ENCODE data around the gene MAP3K5. TPM values are rescaled to one million over a fixed set of nuclear protein-coding genes. Genes with fewer than 3 reads are reported as not detected.

MAP3K5 gene
- total RNA-seq, 4 donors from 2014 or later = 20.8 to 31.7 (median 23.4) TPM

DNA sequence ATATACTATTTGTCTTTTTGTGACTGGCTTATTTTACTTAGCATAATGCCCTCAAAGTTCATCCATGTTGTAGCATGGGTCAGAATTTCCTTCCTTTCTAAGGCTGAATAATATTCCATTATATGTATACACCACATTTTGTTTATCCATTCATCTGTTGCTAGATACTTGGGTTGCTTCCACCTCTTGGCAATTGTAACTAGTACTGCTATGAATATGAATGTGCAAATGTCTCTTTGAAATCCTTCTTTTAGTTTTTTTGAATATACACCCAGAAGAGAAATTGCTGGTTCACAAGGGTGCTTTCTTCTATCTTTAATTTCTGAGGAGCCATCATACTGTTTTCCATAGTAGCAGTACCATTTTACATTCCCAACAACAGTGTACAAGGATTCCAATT, 220.8 kb downstream of the MAP3K5 start:
- Histone ChIP-seq H3K4me1 (no peaks in the 10 kb centered on the region), H3K27me3 (no peaks in the 10 kb centered on the region), H3K36me3 (peaks cover 0 to 56% of the 10 kb centered on the region in 2 donors), H3K27ac (no peak overlapping the region), H3K9me3 (no peaks in the 10 kb centered on the region), H3K4me3 (no peak overlapping the region)
- TF ChIP-seq POLR2A (IDR thresholded peaks at IDR 0.05) (no peak), POLR2AphosphoS5 (IDR thresholded peaks at IDR 0.05) (no peak), EP300 (IDR thresholded peaks at IDR 0.05) (no peak)
- TF ChIP-seq, protein P1, sequence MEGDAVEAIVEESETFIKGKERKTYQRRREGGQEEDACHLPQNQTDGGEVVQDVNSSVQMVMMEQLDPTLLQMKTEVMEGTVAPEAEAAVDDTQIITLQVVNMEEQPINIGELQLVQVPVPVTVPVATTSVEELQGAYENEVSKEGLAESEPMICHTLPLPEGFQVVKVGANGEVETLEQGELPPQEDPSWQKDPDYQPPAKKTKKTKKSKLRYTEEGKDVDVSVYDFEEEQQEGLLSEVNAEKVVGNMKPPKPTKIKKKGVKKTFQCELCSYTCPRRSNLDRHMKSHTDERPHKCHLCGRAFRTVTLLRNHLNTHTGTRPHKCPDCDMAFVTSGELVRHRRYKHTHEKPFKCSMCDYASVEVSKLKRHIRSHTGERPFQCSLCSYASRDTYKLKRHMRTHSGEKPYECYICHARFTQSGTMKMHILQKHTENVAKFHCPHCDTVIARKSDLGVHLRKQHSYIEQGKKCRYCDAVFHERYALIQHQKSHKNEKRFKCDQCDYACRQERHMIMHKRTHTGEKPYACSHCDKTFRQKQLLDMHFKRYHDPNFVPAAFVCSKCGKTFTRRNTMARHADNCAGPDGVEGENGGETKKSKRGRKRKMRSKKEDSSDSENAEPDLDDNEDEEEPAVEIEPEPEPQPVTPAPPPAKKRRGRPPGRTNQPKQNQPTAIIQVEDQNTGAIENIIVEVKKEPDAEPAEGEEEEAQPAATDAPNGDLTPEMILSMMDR (IDR thresholded peaks at IDR 0.05) = no peak
- ATAC-seq = no peak

DNA sequence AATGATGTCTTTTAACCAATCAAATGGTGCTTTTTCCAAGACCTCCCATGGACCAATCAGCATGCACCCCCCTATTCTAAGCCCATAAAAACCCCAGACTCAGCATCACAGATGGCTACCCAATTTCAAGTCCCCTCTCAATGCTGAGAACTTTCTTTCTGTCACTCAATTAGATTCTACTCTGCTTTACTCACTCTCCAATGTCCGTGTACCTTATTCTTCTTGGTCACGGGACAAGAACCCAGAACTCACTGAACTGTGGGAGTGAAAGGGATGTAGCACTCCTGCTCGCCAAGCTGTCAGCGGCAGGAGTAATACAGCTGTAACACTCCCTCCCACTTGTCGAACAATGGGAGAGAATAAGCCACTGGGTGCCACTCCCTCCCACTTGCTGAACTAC, 221.2 kb downstream of the MAP3K5 start:
- Histone ChIP-seq H3K4me1 (no peaks in the 10 kb centered on the region), H3K4me3 (no peak overlapping the region), H3K27me3 (no peaks in the 10 kb centered on the region), H3K27ac (no peak overlapping the region), H3K9me3 (no peaks in the 10 kb centered on the region), H3K36me3 (peaks cover 0 to 57% of the 10 kb centered on the region in 2 donors)
- 100% methylated on average over 3 of the region's 5 CpGs for WGBS, 2 donors (ENCODE audit: low coverage in 1 of 2)
- no peak for TF ChIP-seq EP300 (IDR thresholded peaks at IDR 0.05)
- TF ChIP-seq, protein P1 (IDR thresholded peaks at IDR 0.05) = no peak
- TF ChIP-seq POLR2AphosphoS5 (IDR thresholded peaks at IDR 0.05) = no peak
- no peak for TF ChIP-seq POLR2A (IDR thresholded peaks at IDR 0.05)
- ATAC-seq = no peak

DNA sequence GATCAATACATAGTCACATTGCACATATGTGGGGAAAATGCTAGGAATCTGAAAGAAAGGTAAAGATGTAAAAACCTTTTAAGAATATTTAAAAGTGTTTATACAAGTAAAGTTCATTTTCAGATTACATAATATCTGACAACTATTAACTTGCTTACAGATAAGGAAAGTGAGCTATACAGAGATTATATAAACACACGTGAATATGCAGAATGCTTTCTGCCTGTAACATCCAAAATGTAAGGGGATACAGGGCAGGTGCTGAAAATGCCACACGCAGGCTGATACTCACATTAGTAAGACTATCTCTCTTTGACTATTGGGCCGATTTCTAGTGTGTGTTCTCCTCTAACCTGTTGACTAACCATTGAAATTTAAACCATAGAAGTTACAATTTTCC, 224.1 kb downstream of the MAP3K5 start:
- TF ChIP-seq POLR2A (IDR thresholded peaks at IDR 0.05) (no peak), POLR2AphosphoS5 (IDR thresholded peaks at IDR 0.05) (no peak), EP300 (IDR thresholded peaks at IDR 0.05) (no peak)
- TF ChIP-seq, protein P1 (IDR thresholded peaks at IDR 0.05) = no peak
- WGBS, 2 donors (ENCODE audit: low coverage in 1 of 2) = 57 to 86% methylated on average over 3 of the region's 3 CpGs
- Histone ChIP-seq H3K4me3 (no peak overlapping the region), H3K27ac (no peak overlapping the region), H3K9me3 (no peaks in the 10 kb centered on the region), H3K4me1 (no peaks in the 10 kb centered on the region), H3K27me3 (no peaks in the 10 kb centered on the region), H3K36me3 (peaks cover 0 to 46% of the 10 kb centered on the region in 2 donors)
- no peak for ATAC-seq

DNA sequence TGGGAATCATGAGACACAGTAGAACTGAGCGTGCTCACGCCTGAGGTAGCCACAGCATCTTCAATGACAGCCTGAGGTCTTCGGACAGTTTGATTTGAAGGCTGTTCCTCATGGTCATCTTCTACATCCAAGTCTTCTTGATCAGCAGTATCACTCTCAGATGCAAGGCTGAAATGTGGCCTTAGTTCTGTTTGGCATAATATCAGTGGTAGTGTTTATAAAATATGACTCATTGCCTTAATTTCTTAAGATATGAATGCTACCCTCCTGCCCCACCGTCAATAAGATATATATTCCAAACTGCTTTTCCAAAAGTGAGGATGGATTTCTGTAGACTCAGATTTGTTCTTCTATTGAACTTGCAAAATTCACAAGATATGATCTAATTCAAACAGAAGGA, 224.6 kb downstream of the MAP3K5 start:
- no peaks in the 10 kb centered on the region for H3K27me3 ChIP-seq
- no peak overlapping the region for H3K27ac ChIP-seq
- no peaks in the 10 kb centered on the region for H3K4me1 ChIP-seq
- H3K36me3 ChIP-seq = peaks cover 0 to 43% of the 10 kb centered on the region in 2 donors
- 85 to 94% methylated on average over 4 of the region's 4 CpGs for WGBS, 2 donors (ENCODE audit: low coverage in 1 of 2)
- no peak for TF ChIP-seq POLR2A (IDR thresholded peaks at IDR 0.05)
- TF ChIP-seq, protein P1 (IDR thresholded peaks at IDR 0.05) = no peak
- TF ChIP-seq EP300 (IDR thresholded peaks at IDR 0.05) = no peak
- TF ChIP-seq POLR2AphosphoS5 (IDR thresholded peaks at IDR 0.05) = no peak
- no peak overlapping the region for H3K4me3 ChIP-seq
- ATAC-seq = no peak
- H3K9me3 ChIP-seq = no peaks in the 10 kb centered on the region

DNA sequence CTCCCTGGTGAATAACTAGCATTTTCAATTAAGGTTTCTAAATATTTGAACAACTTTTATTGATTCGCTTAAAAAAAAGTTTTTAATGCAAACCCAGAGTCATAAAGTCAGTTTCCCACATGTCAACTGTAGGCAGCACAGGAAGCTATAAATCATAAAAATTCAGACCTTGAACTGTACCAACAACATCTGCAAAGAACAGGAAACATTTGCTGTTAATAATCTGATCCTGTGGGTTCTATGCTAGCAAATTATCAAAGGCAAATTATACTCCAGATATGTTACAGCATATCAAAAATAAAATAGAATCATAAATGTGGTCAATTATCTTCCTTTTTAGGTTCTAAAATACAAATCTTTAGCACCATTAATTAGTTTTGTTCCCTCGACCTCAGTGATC, 225.4 kb downstream of the MAP3K5 start:
- Histone ChIP-seq H3K4me3 (no peak overlapping the region), H3K4me1 (no peaks in the 10 kb centered on the region), H3K27me3 (no peaks in the 10 kb centered on the region), H3K9me3 (no peaks in the 10 kb centered on the region), H3K27ac (no peak overlapping the region), H3K36me3 (peaks cover 0 to 50% of the 10 kb centered on the region in 2 donors)
- TF ChIP-seq POLR2A (IDR thresholded peaks at IDR 0.05) = no peak
- no peak for TF ChIP-seq EP300 (IDR thresholded peaks at IDR 0.05)
- TF ChIP-seq POLR2AphosphoS5 (IDR thresholded peaks at IDR 0.05) = no peak
- TF ChIP-seq, protein P1 (IDR thresholded peaks at IDR 0.05) = no peak
- 53 to 75% methylated on average over 2 of the region's 2 CpGs for WGBS, 2 donors (ENCODE audit: low coverage in 1 of 2)
- ATAC-seq = no peak

All from gastroesophageal sphincter (tissue), 4 donors.